Right lobe of liver (tissue), 6 donors: ENCODE measurements around the gene TUFT1. TPM values are rescaled to one million over a fixed set of nuclear protein-coding genes. Genes with fewer than 3 reads are reported as not detected.

Experiments
- ATAC-seq, 4 donors: fragments of 200-7000 bp; cut with Tn5 transposase; one replicate each; pipeline ENCODE4 v1.9.1; 2020; ENCODE audit warnings: mild to moderate bottlenecking in 4 of 4, moderate library complexity in 4 of 4
- DNase-seq, 3 donors: peaks; one replicate each; pipeline ENCODE4 v3.0.0-alpha.2; 2020
- H3K27ac ChIP-seq, 3 donors: fragments of 200-600 bp; one replicate each; pipeline ENCODE4 v1.8.0; 2022
- H3K27me3 ChIP-seq, 2 donors: fragments of 200-600 bp; one replicate each; pipeline ENCODE4 v1.8.0; 2022
- H3K36me3 ChIP-seq, 4 donors: fragments of 200-600 bp; sonication (generic) in 1 of 4; one replicate each; pipeline versions ENCODE4 v1.5.1 to v1.8.0; 2017 to 2022; ENCODE audit warnings: control low read depth in 1 of 4
- H3K4me1 ChIP-seq, 4 donors: fragments of 200-600 bp; sonication (generic) in 1 of 4; one replicate each; pipeline versions ENCODE4 v1.5.1 to v1.8.0; 2017 to 2022; ENCODE audit warnings: control low read depth in 1 of 4
- H3K4me3 ChIP-seq, 3 donors: fragments of 200-600 bp; one replicate each; pipeline ENCODE4 v1.8.0; 2022
- H3K9me3 ChIP-seq, 4 donors: fragments of 200-600 bp; sonication (generic) in 1 of 4; one replicate each; pipeline versions ENCODE4 v1.5.1 to v1.8.0; 2017 to 2022; ENCODE audit warnings: control low read depth in 1 of 4
- CTCF ChIP-seq, 4 donors: fragments of 200-600 bp in 3 of 4; fragments of 450-650 bp in 1 of 4; IDR thresholded peaks; one replicate each; pipeline versions ENCODE4 v1.5.1 to v1.8.0; 2016 to 2022; ENCODE audit warnings: antibody characterized with exemption in 4 of 4, mild to moderate bottlenecking in 2 of 4
- POLR2A ChIP-seq: fragments of 450-650 bp; IDR thresholded peaks from one replicate; pipeline ENCODE4 v1.6.1; 2017; ENCODE audit warnings: antibody characterized with exemption, mild to moderate bottlenecking
- WGBS: methylation state at CpG from one replicate; pipeline ENCODE4 v1.1.6; 2018; ENCODE audit warnings: low coverage, low lambda C conversion rate; ENCODE audit not compliant: insufficient coverage; ENCODE audit errors: missing lambda C conversion rate; 5-methylcytosine and 5-hydroxymethylcytosine counted together
- intact Hi-C, 2 donors: fragments of 100-400 bp; cut with DNase I; formaldehyde crosslinking; loops; one replicate each; pipeline versions ENCODE4 v1.11.2 to v1.14.1; 2022
- total RNA-seq, 6 experiments: library from RNA; depleted of rRNA in 2 of 6; stranded (reverse); fragments of >200 nt in 2 of 6; fragmentation: NEBNext Ultra II Directional in 3 of 6; extraction: Animal tissue kit (Norgen Biotek cat#: 25700) in 3 of 6; gene quantifications; one replicate each; pipeline versions ENCODE4 v1.1.0 to v1.2.4, GENCODE V29; 2016 to 2023
- donor health status: DM: no; HTN: yes; CAD: no.
- donor health status: DM: no; HTN: no; CAD: no.
- donor health status: DM: no; HTN: no; CAD: no.
- donor health status: DM: no; HTN: yes; CAD: no.
- donor health status: DM: no; HTN: yes; CAD: no.

Gene TUFT1
- total RNA-seq, 6 experiments from 2014 or later = 1.6 to 8.0 (median 3.1) TPM

- H3K9me3 ChIP-seq = no peaks in the 10 kb centered on the region
- peaks cover 0 to 12% (median 5%) of the 10 kb centered on the region in 4 donors for H3K4me1 ChIP-seq
- no peak overlapping the region for H3K4me3 ChIP-seq
- peak in 1 of 3 donors; percentile 18 for DNase-seq
- peaks cover 0 to 4% (median under 1%) of the 10 kb centered on the region in 4 donors for H3K36me3 ChIP-seq
- intact Hi-C loops = no loop called here
- TF ChIP-seq CTCF (IDR thresholded peaks at IDR 0.05) = no peak
- no peak for TF ChIP-seq POLR2A
- H3K27ac ChIP-seq = no peak overlapping the region
- 80% methylated on average over 1 of the region's 3 CpGs for WGBS
- H3K27me3 ChIP-seq = no peaks in the 10 kb centered on the region
- no peak for ATAC-seq
Observed at GRCh38 chr1:151568626-151569088, 28.5 kb downstream of the TUFT1 start.

DNA sequence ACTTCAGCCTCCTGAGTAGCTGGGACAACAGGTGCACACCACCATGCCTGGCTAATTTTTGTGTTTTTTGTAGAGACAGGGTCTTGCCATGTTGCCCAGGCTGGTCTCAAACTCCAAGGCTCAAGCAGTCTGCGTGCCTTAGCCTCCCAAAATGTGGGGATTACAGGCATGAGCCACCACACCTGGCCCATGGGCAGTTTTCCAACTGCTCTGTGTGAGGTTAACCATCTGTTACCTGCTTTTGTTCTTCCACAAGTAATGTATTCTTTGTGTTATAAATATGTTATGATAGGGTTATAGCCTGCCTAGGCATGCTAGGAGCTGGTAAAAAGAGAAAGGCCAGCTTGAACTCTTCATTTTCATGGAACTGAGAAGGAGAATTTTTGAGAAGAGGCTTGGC is 30.7 kb downstream of the TUFT1 start:
- intact Hi-C loops = no loop called here
- WGBS = no CpG with 5 or more reads among the region's 1 CpG
- no peak for ATAC-seq

GRCh38 chr1:151574575-151575529 is 34.7 kb downstream of the TUFT1 start:
- 77% methylated on average over 9 of the region's 12 CpGs for WGBS
- H3K27me3 ChIP-seq = no peaks in the 10 kb centered on the region
- no peak overlapping the region for H3K4me3 ChIP-seq
- ATAC-seq (peak in 1 of 4 donors; percentile 52), DNase-seq (no peak)
- H3K9me3 ChIP-seq = no peaks in the 10 kb centered on the region
- no peak overlapping the region for H3K27ac ChIP-seq
- peaks cover 0 to 11% (median 4%) of the 10 kb centered on the region in 4 donors for H3K4me1 ChIP-seq
- TF ChIP-seq POLR2A = no peak
- TF ChIP-seq CTCF (IDR thresholded peaks at IDR 0.05) = no peak
- H3K36me3 ChIP-seq = peaks cover 0 to 3% (median 0%) of the 10 kb centered on the region in 4 donors
- intact Hi-C loops = no loop called here

More for the DNA sequence above, 30.7 kb downstream of the TUFT1 start:
- Histone ChIP-seq H3K27me3 (no peaks in the 10 kb centered on the region), H3K4me1 (peaks cover 0 to 12% (median 5%) of the 10 kb centered on the region in 4 donors), H3K4me3 (no peak overlapping the region), H3K27ac (peak overlapping the region in 2 of 3 donors; percentile 38 to 66), H3K36me3 (peaks cover 0 to 4% (median 0%) of the 10 kb centered on the region in 4 donors), H3K9me3 (no peaks in the 10 kb centered on the region)
- TF ChIP-seq CTCF (IDR thresholded peaks at IDR 0.05) = no peak
- no peak for TF ChIP-seq POLR2A
- no peak for DNase-seq

DNA sequence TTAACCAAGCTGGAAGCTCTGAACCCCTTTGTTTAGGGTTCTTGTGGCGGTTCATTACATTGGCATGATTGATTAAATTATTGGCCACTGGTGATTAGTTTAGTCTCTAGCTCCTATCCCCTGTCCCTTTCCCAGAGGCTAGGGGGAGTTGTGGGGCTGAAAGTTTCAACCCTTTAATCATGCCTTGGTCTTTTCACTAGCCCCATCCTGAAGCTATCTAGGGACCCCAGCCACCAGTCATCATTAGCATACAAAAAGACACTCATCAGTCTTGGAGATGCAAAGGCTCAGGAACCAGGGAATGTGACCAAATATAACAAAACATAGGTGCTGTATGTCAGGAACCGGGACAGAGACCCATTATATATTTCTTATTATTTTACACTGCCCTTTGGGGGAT is 37.1 kb downstream of the TUFT1 start:
- Histone ChIP-seq H3K27me3 (no peaks in the 10 kb centered on the region), H3K36me3 (peaks cover 0 to 3% (median 0%) of the 10 kb centered on the region in 4 donors), H3K9me3 (no peaks in the 10 kb centered on the region), H3K4me1 (no peaks in the 10 kb centered on the region), H3K27ac (no peak overlapping the region), H3K4me3 (no peak overlapping the region)
- intact Hi-C loops = no loop called here
- 100% methylated on average over 1 of the region's 2 CpGs for WGBS
- DNase-seq (no peak), ATAC-seq (no peak)
- TF ChIP-seq CTCF (IDR thresholded peaks at IDR 0.05) (no peak), POLR2A (no peak)
